GM18861 (cell line): ENCODE results near the gene TMEM151B.

Experiments
- ATAC-seq: cut with Tn5 transposase; IDR thresholded peaks from one replicate; pipeline ENCODE4 v1.9.1; 2021; ENCODE audit not compliant: unreplicated experiment

Gene TMEM151B

GRCh38 chr6:44277763-44278162 is 7.5 kb downstream of the TMEM151B start:
- no peak for ATAC-seq

- no peak for ATAC-seq
These were observed 8.1 kb downstream of the TMEM151B start for GRCh38 chr6:44278315-44278714.

GRCh38 chr6:44278774-44279697 is 8.8 kb downstream of the TMEM151B start:
- ATAC-seq = no peak

- ATAC-seq = no peak
These were observed 13.9 kb downstream of the TMEM151B start for GRCh38 chr6:44284121-44284520.

GRCh38 chr6:44284867-44285266 is 14.6 kb downstream of the TMEM151B start:
- no peak for ATAC-seq

- ATAC-seq = no peak
These were observed 15.5 kb downstream of the TMEM151B start for GRCh38 chr6:44285552-44286284.

GRCh38 chr6:44286285-44286565 is 16.0 kb downstream of the TMEM151B start:
- no peak for ATAC-seq

GRCh38 chr6:44286747-44287146 is 16.5 kb downstream of the TMEM151B start:
- ATAC-seq = no peak

- ATAC-seq = no peak
These were observed 19.5 kb downstream of the TMEM151B start for GRCh38 chr6:44289726-44290260.

GRCh38 chr6:44291841-44292240 is 21.6 kb downstream of the TMEM151B start:
- no peak for ATAC-seq

- no peak for ATAC-seq
These were observed 22.6 kb downstream of the TMEM151B start for GRCh38 chr6:44292661-44293365.

GRCh38 chr6:44294832-44295791 is 24.9 kb downstream of the TMEM151B start:
- ATAC-seq = no peak

GRCh38 chr6:44297063-44298038 is 27.1 kb downstream of the TMEM151B start:
- no peak for ATAC-seq

- ATAC-seq = no peak
These were observed 28.0 kb downstream of the TMEM151B start for GRCh38 chr6:44298055-44298803.

GRCh38 chr6:44298864-44299263 is 28.6 kb downstream of the TMEM151B start:
- no peak for ATAC-seq

- no peak for ATAC-seq
These were observed 30.1 kb downstream of the TMEM151B start for GRCh38 chr6:44300292-44300823.

- no peak for ATAC-seq
These were observed 30.9 kb downstream of the TMEM151B start for GRCh38 chr6:44301106-44301505.
